ENCODE measurements around the gene MMAB. TPM values are rescaled to one million over a fixed set of nuclear protein-coding genes. Genes with fewer than 3 reads are reported as not detected.

Gene MMAB
- total RNA-seq, 4 donors from 2014 or later = 20.0 to 25.3 (median 21.0) TPM

DNA sequence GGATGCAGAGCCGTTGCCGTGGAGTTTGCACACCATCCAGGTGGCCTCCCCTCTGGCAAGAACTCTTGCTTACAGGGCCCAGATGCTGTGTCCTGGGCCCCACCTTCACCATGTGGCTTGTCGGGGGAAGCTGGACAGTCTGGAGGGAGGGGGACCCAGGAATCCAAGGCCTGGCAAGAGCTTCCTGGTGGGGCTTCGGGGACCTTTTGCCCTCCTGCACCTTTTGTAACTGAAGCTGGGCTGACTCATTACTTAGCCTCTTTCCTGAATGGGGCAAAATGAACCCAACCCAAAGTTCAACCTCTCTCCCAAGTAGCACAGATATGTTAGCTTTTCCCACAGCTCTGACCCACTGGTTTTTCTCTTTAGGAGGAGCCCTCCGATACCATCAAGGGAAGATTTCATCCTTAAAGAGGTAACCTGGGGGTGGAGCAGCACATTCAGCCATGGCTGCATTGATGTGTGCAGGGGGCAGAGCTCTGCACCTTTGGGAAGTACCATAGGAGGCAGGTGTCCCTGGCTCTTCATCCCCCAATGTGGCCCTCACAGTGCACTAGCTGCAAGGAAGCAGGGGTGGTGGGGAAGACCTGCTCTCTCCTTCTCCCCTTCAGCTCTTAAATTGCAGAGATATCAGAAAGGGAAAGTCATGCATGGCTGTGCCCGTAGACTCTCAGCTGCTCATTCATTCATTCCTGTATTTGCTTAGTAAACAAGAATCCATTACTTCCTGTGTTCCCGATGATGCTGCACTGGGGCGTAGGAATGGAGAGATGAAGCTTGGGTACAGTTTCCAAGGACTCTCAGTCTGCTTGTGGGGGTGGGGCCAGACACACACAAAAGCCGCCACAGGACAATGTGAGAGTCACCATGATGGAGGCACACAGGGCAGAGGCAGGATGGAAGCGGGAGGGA, 13.3 kb upstream of the MMAB start:
- 80% methylated on average over 6 of the region's 10 CpGs for WGBS
- intact Hi-C loops (cut with DNase I) = no loop called here
- no peak for TF ChIP-seq EP300 (IDR thresholded peaks at IDR 0.05)
- TF ChIP-seq, protein P1, sequence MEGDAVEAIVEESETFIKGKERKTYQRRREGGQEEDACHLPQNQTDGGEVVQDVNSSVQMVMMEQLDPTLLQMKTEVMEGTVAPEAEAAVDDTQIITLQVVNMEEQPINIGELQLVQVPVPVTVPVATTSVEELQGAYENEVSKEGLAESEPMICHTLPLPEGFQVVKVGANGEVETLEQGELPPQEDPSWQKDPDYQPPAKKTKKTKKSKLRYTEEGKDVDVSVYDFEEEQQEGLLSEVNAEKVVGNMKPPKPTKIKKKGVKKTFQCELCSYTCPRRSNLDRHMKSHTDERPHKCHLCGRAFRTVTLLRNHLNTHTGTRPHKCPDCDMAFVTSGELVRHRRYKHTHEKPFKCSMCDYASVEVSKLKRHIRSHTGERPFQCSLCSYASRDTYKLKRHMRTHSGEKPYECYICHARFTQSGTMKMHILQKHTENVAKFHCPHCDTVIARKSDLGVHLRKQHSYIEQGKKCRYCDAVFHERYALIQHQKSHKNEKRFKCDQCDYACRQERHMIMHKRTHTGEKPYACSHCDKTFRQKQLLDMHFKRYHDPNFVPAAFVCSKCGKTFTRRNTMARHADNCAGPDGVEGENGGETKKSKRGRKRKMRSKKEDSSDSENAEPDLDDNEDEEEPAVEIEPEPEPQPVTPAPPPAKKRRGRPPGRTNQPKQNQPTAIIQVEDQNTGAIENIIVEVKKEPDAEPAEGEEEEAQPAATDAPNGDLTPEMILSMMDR (IDR thresholded peaks at IDR 0.05) = no peak
- no peak for TF ChIP-seq POLR2AphosphoS5 (IDR thresholded peaks at IDR 0.05)
- no peak for TF ChIP-seq POLR2A (IDR thresholded peaks at IDR 0.05; ENCODE audit: low read depth)
- no peak overlapping the region for H3K4me3 ChIP-seq
- no peaks in the 10 kb centered on the region for H3K9me3 ChIP-seq
- H3K4me1 ChIP-seq = no peaks in the 10 kb centered on the region
- no peak for DNase-seq (ENCODE audit: extremely low spot score)
- peaks cover 7 to 78% (median 55%) of the 10 kb centered on the region in 4 donors for H3K36me3 ChIP-seq
- H3K27me3 ChIP-seq = no peaks in the 10 kb centered on the region
- no peak overlapping the region for H3K27ac ChIP-seq (replicated peaks in 1 of 4)

- peaks cover 23 to 93% (median 75%) of the 10 kb centered on the region in 4 donors for H3K36me3 ChIP-seq
- H3K9me3 ChIP-seq = no peaks in the 10 kb centered on the region
- no peak for DNase-seq (ENCODE audit: extremely low spot score)
- 94% methylated on average over 2 of the region's 2 CpGs for WGBS
- no peak for TF ChIP-seq POLR2A (IDR thresholded peaks at IDR 0.05; ENCODE audit: low read depth)
- TF ChIP-seq, protein P1 (IDR thresholded peaks at IDR 0.05) = no peak
- no peak for TF ChIP-seq POLR2AphosphoS5 (IDR thresholded peaks at IDR 0.05)
- TF ChIP-seq EP300 (IDR thresholded peaks at IDR 0.05) = no peak
- intact Hi-C loops (cut with DNase I) = no loop called here
- H3K4me1 ChIP-seq = no peaks in the 10 kb centered on the region
- no peaks in the 10 kb centered on the region for H3K27me3 ChIP-seq
- no peak overlapping the region for H3K4me3 ChIP-seq
- no peak overlapping the region for H3K27ac ChIP-seq (replicated peaks in 1 of 4)
These were observed 10.4 kb upstream of the MMAB start for GRCh38 chr12:109583733-109584132.

- 85% methylated on average over 5 of the region's 5 CpGs for WGBS
- TF ChIP-seq EP300 (IDR thresholded peaks at IDR 0.05) = no peak
- TF ChIP-seq POLR2AphosphoS5 (IDR thresholded peaks at IDR 0.05) = no peak
- TF ChIP-seq, protein P1 (IDR thresholded peaks at IDR 0.05) = no peak
- TF ChIP-seq POLR2A (IDR thresholded peaks at IDR 0.05; ENCODE audit: low read depth) = no peak
- H3K36me3 ChIP-seq = peaks cover 23 to 93% (median 75%) of the 10 kb centered on the region in 4 donors
These were observed 9.3 kb upstream of the MMAB start for GRCh38 chr12:109582636-109583035.

DNA sequence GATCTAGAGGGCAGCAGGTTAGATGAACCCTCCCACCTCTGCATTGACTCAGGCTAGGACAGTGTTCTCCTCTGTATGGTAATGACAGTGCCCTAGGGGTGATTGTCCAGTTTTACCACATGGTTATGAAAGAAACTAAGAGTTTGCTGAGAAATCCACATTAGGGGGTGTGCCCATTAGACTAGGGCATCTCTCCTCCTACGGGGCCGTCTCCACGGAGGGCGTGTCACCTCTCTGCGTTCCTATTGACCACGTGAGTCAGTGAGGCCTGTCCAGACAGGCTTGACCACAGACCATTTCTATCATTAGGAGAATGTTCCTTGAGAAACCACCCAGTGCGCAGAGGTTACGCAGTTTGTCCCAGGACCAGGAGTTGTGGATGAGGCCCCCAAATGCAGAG, 8.6 kb upstream of the MMAB start:
- H3K4me1 ChIP-seq = no peaks in the 10 kb centered on the region
- peaks cover 29 to 93% (median 75%) of the 10 kb centered on the region in 4 donors for H3K36me3 ChIP-seq
- H3K27me3 ChIP-seq = no peaks in the 10 kb centered on the region
- no peak overlapping the region for H3K27ac ChIP-seq (replicated peaks in 1 of 4)
- intact Hi-C loops (cut with DNase I) = no loop called here
- no peaks in the 10 kb centered on the region for H3K9me3 ChIP-seq
- no peak overlapping the region for H3K4me3 ChIP-seq
- TF ChIP-seq, protein P1 (IDR thresholded peaks at IDR 0.05) = no peak
- no peak for TF ChIP-seq POLR2AphosphoS5 (IDR thresholded peaks at IDR 0.05)
- no peak for TF ChIP-seq POLR2A (IDR thresholded peaks at IDR 0.05; ENCODE audit: low read depth)
- TF ChIP-seq EP300 (IDR thresholded peaks at IDR 0.05) = no peak
- no peak for DNase-seq (ENCODE audit: extremely low spot score)
- 85% methylated on average over 4 of the region's 8 CpGs for WGBS

More at GRCh38 chr12:109582636-109583035, 9.3 kb upstream of the MMAB start:
- no peak for DNase-seq (ENCODE audit: extremely low spot score)
- no peaks in the 10 kb centered on the region for H3K9me3 ChIP-seq
- no peaks in the 10 kb centered on the region for H3K4me1 ChIP-seq
- H3K27ac ChIP-seq (replicated peaks in 1 of 4) = no peak overlapping the region
- H3K4me3 ChIP-seq = no peak overlapping the region
- intact Hi-C loops (cut with DNase I) = no loop called here
- H3K27me3 ChIP-seq = no peaks in the 10 kb centered on the region

Data from esophagus muscularis mucosa (tissue), 4 donors.